T follicular helper cell (primary cell): ENCODE results near the gene DDX1.
"Not testable (repeated sequence)": the region's sequence is repeated elsewhere in the genome, so short reads cannot be mapped to it uniquely, and the experiment has no call there.

Experiments
- DNase-seq: peaks from one replicate; pipeline ENCODE4 v3.0.0-alpha.2; 2020; ENCODE audit warnings: low read depth
- total RNA-seq, 2 experiments: gene quantifications; one replicate each; lab custom pipeline; 2026; lab: John Stamatoyannopoulos, UW

Gene DDX1
- total RNA-seq = 76.3 to 165 reads per million in 2 experiments

DNA sequence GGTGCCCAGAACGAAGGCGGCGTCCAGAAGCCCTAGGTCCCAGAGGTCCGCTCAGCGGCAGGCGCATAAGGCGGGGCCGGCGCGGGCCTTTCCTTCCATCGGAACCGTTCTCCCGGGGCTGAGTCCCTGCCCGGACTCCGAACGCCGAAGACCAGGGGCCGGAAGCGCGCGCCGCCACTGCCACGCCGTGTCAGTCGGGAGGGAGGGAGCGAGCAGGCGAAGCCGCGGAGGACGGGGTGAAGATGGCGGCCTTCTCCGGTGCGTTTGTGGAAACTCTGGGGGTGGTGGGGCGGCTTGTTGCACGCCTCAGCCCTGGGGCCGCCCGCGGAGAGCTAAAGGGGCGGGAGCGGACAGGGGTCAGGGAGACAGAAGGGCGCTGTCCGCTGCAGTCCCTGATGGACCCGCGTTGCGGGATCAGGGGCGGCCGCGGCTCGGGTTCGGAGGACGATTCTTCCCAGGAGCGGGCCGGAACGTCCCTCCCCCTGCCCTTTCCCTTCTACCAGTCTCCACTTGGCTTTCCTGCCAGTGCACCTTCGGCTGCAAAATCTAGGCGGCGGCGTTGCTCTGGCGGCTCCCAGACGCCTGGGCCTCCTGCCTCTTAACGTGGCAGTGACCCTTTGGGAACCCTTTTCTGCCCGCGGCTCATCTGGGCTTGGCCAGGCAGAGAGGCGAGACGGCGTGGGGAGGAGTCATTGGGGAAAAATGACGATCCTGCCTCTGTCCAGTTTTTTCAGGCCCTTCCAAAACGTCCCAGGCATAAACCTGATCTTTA lies at the start of gene DDX1:
DDX1 (plus strand) TSS at position 177 of the 772 bp plus-strand sequence; CDS start at position 243, 66 bp downstream.
- DNase-seq = peak; percentile 77

GRCh38 chr2:15542269-15542668 lies 49.4 kb upstream of the DDX1 start:
- not testable (repeated sequence) for DNase-seq

DNA sequence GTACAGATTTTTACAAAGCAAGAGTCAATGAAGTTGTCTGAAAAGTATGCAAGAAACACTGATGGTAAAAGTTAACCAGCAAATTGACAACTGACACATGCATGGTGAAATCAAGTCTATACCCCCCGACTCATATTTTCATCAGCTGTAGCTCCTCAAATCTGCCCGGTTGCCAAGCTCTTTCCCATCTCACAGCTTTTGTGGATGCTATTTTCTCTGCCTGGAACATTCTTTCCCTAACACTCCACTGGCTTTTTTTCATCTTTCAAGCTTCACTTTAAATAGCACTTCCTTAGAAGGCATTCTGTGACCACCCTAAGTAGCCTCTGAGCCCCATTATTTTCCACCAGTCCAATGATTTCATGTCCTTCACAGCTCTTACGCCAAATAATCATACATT lies 48.6 kb upstream of the DDX1 start:
- no peak for DNase-seq

DNA sequence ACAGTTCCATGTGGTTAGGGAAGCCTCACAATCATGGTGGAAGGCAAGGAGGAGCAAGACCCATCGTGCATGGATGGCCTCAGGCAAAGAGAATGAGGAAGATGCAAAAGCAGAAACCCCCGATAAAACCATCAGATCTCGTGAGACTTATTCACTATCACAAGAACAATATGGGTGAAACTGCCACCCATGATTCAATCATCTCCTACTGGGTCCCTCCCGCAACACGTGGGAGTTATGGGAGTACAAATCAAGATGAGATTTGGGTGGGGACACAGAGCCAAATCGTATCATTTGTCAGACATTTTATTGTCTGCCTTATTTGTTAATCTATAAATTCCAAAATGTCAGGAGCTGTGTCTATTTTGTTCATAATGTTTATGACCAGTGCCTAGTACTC lies 48.1 kb upstream of the DDX1 start:
- DNase-seq = no peak

DNA sequence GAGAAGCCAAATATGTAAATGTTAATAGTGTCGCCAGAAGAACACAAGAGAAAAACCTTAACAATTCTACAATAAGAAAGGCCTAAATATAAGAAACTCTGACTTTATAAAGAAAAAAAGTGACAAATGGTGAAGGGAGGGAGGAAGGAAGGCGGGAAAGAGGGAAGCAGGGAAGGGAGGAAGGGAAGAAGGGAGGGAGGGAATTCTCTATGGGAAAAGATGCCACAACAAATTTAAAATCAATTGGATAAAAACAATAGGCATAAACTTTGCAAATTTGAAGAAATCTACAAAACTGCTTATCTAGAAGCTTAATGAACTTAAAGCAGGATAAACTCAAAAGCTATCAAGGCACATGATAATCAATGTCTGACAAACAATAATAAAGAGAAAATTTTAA lies 47.4 kb upstream of the DDX1 start:
- DNase-seq = no peak

DNA sequence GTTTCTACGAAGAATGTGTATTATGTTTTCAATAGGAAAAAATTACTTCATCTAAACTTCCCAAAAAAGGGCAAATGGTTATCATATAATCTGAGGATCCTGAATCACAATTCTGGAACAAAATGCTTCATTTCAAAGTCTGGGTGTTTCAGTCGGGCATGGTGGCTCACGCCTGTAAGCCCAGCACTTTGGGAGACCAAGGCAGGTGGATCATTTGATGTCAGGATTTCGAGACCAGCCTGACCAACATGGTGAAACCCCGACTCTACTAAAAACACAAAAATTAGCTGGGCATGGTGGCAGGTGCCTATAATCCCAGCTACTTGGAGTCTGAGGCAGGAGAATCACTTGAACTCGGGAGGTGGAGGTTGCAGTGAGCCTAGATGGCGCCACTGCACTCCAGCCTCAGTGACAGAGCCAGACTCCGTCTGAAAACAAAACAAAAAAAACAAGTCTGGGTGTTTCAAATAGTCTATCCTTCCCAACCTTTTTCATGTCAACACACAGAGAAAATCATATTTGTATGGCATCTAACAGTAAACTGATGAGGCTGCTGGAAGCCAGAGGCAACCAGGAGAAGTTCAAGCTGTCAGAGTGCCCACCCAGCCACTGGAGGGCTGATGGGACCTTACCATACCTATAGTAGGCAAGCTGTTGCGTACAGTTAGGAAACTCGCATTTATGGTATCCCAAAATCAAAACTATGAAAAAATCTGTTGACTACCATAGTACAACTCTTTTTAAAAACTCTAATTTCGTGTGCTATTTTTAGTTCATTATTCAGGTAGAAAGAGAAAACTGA lies 45.2 kb upstream of the DDX1 start:
- DNase-seq = no peak

GRCh38 chr2:15547115-15547876 lies 44.4 kb upstream of the DDX1 start:
- no peak for DNase-seq

DNA sequence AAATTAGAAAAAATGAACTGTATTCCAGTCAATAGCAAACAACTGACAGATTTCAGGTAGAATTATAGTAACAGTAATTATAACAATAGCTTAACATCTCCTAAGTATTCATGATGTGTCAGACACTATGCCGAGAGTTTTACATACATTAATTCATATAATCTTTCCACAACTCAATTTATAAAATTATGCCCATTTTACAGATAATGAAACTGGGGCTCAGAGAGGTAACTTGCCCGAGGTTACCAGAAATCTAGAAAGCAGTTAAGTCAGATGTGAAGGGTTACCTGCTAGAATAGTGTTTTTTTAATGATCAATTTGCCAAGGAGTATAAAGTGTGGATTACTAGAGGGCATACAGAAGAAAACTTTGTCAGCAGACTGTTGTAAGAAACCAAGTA lies 42.7 kb upstream of the DDX1 start:
- no peak for DNase-seq

DNA sequence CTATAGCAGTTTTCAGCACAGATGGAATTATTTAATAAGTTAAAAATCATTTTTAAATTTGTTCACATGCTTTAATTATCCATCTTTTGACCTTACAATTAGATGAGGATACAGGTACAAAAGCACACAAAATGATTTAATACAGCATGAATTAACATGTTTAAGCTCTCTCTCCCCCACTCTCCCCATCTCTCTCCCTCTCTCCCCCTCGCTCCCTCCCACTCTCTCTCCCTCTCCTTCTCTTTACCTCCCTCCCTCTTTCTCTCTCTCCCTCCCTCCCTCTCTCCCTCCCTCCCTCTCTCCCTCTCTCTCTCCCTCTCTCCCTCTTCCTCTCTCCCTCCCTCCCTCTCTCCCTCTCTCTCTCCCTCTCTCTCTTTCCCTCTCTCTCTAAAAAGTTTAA lies 38.1 kb upstream of the DDX1 start:
- DNase-seq = no peak

DNA sequence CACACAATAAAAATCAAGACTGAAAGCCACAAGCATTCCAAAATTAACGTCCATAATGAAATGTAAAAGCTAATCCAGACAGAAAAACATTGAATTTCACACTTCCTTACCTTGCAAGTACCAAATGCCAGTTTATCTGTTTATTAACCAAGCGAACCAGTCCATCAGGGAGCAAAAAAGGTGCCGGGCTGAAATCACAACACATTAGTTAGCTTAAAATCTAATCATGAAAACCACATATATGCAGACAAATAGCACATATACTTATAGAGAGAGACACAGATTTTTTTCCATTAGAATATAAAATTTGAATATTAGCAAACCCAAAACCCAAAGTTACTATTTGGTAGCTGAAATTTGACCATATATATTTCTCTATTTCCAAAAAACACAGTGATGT lies 37.7 kb upstream of the DDX1 start:
- no peak for DNase-seq

DNA sequence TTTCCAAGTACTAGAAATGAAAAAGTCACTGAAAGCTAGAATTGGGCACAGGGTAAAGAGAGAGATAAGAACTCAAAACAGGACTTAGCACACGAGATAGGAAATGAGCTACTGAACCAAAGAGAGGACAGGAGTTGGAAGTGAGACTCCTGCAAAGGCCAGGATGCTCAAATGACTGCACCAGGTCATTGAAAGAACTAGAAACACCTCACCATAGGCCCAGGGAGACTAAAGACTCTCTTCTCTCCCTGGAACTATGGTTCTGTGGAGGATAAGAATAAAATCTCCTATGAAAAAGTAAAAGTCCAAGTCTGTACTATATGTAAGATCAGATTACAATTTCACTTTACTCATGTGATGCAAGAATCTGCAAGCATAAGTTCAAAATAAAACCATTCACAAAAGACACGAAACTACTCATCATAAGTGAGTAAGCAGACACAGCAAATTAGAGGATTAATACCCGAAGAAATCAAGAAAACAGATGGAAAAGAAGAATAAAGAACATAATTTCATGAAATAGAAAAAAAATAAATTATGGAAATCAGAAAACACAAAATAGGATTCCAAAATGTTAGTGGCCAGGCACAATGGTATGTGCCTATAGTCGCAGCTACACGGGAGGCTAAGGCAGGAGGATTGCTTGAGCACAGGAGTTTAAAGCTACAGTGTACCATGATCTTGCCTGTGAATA lies 37.0 kb upstream of the DDX1 start:
- DNase-seq = no peak

- no peak for DNase-seq
These were observed 35.9 kb upstream of the DDX1 start for GRCh38 chr2:15555760-15556193.

GRCh38 chr2:15556311-15556930 lies 35.2 kb upstream of the DDX1 start:
- no peak for DNase-seq

GRCh38 chr2:15557887-15558311 lies 33.8 kb upstream of the DDX1 start:
- DNase-seq = no peak

DNA sequence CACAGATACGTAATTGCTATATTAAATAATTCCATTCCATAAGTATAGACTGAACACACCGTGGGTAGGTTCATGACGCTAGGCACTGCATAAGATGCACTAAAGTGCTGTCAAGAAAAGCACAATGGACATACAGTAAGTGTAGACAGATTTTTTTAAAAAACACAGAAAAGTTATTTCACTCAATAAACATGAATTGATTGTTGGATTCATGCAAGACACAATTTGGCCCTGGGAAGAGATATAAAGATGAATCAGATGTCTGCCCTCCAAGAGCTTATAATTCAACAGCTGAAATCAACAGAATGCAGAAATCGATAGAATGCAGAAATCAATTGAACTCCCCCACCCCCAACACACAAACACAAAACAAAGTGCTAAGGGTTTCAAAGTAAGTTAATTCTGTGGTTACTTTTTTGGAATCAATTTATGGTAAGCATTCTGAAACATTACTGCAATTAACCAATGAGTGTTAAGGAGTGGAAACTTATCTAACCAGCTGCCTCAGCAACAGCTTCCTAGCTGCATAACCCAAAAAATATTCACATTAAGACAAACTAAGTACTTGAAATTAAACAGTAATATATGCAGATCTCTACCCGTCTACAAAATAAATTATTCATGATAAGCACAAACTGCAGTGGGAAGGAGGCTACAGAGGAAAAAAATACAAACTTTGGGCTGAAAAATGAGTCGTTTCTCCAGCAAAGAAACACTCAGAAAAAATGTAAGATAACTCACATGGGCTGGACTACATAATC lies 32.1 kb upstream of the DDX1 start:
- no peak for DNase-seq

DNA sequence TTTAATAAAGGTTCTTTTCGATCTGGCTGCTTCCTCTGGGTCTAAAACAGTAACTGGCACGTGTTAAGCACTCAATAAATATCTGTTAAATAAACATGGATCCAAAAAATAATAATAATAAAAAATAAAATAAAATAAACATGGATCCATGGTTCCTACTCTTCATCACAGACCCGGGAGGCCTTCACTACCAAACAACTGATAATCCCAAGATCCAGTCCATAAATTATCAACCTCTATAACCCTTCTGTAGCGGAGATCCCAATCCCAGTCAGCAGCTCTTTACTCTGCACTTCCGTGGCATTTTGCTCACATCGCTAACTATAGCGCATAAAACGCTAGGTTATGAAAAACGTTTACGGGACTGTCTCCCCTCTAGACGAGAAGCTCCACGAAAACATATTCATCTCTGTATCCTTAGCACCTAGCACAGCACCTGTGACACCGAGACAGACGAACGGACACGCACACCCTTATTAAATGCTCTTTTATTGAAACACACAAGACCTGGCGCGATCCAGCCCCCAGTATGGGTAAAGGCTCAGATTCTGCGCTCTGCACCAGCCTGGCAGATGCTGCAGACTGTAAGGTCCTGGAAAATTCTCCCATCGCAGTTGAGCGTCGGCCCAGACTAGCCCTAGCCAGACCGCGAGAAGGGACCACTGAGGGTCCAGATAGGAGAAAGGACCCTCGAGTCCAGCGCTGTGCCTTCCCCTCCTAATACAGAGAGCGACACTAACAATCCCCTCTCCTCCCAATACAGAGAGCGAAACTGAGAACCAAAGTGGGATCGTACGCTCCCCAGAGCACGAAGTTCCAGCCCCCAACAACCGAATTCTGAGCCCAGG lies 31.3 kb upstream of the DDX1 start:
- DNase-seq = no peak

GRCh38 chr2:15560988-15561573 lies 30.6 kb upstream of the DDX1 start, which contains the start of gene NBAS:
Gene NBAS (minus strand): TSS chr2:15561334. CDS start chr2:15561304, 30 bp downstream.
- DNase-seq = peak; percentile 69

- no peak for DNase-seq
These were observed 29.9 kb upstream of the DDX1 start for GRCh38 chr2:15561574-15562344.
